B cell (primary cell): ENCODE measurements around the gene PARVB. TPM values are rescaled to one million over a fixed set of nuclear protein-coding genes. Genes with fewer than 3 reads are reported as not detected.

Experiments used
- ATAC-seq: fragments of 200-7000 bp; cut with Tn5 transposase; one replicate; pipeline ENCODE4 v1.10.0; 2021; ENCODE audit warnings: low read depth, mild to moderate bottlenecking, moderate number of reproducible peaks, moderate library complexity
- CTCF ChIA-PET: fragments of 350-600 bp; sonication (Branson Sonifier 250); formaldehyde crosslinking; loops from one replicate; lab custom pipeline; 2021; ENCODE audit warnings: antibody characterized with exemption, inconsistent platforms; lab: Charles Lee
- POLR2A ChIA-PET: fragments of 350-600 bp; sonication (Branson Sonifier 250); formaldehyde crosslinking; loops from one replicate; lab custom pipeline; 2021; ENCODE audit warnings: antibody characterized with exemption; lab: Charles Lee
- DNase-seq: peaks from one replicate; pipeline ENCODE4 v3.0.0; 2013
- H2AFZ ChIP-seq: 2 replicates; pipeline ENCODE4 v1.6.1; 2012; ENCODE audit warnings: mild to moderate bottlenecking, low read depth, low read length; ENCODE audit not compliant: insufficient read depth, poor library complexity, severe bottlenecking
- H3K27ac ChIP-seq, 2 donors: 1 replicate in 1 of 2; 2 replicates in 1 of 2; pipeline ENCODE4 v1.5.1; 2012 to 2013; ENCODE audit warnings: low read length in 2 of 2, mild to moderate bottlenecking in 2 of 2, moderate library complexity in 1 of 2
- H3K27me3 ChIP-seq, 4 experiments: fragments of 200-600 bp in 1 of 4; sonication (generic) in 1 of 4; replicated peaks in 1 of 4; 1 replicate in 2 of 4; 2 replicates in 2 of 4; pipeline versions ENCODE4 v1.6.1 to v1.7.0; 2013 to 2016; ENCODE audit warnings: low read length in 3 of 4, mild to moderate bottlenecking in 2 of 4, mixed read lengths in 1 of 4, moderate library complexity in 1 of 4; ENCODE audit not compliant: insufficient read depth in 4 of 4, control insufficient read depth in 3 of 4; ENCODE audit errors: control extremely low read depth in 1 of 4
- H3K36me3 ChIP-seq, 2 experiments: replicated peaks in 1 of 2; 1 replicate in 1 of 2; 2 replicates in 1 of 2; pipeline versions ENCODE4 v1.6.1 to v1.7.1; 2013; ENCODE audit warnings: low read length in 1 of 2; ENCODE audit not compliant: insufficient read depth in 2 of 2, control insufficient read depth in 1 of 2; ENCODE audit errors: control extremely low read depth in 1 of 2, extremely low read depth in 1 of 2
- H3K4me1 ChIP-seq, 2 donors: fragments of 200-600 bp in 1 of 2; sonication (generic) in 1 of 2; 1 replicate in 1 of 2; 2 replicates in 1 of 2; pipeline versions ENCODE4 v1.5.1 to v1.6.1; 2013 to 2017; ENCODE audit warnings: low read length in 2 of 2; ENCODE audit not compliant: control insufficient read depth in 2 of 2, insufficient read depth in 2 of 2
- H3K4me2 ChIP-seq: replicated peaks from 2 replicates; pipeline ENCODE3; 2012; ENCODE audit warnings: mild to moderate bottlenecking, low read depth, low read length; ENCODE audit not compliant: poor library complexity, severe bottlenecking
- H3K4me3 ChIP-seq, 5 experiments: fragments of 200-600 bp in 1 of 5; sonication (generic) in 1 of 5; 1 replicate in 3 of 5; 2 replicates in 2 of 5; pipeline versions ENCODE4 v1.5.1 to v1.7.0; 2011 to 2016; ENCODE audit warnings: low read length in 4 of 5, mild to moderate bottlenecking in 4 of 5, low read depth in 2 of 5, control low read depth in 1 of 5, moderate library complexity in 1 of 5; ENCODE audit not compliant: insufficient read depth in 1 of 5; ENCODE audit errors: control extremely low read depth in 1 of 5, extremely low read depth in 1 of 5
- H3K79me2 ChIP-seq: fragments of 200-600 bp; sonication (generic); one replicate; pipeline ENCODE4 v1.6.0; 2016; ENCODE audit warnings: low read length; ENCODE audit not compliant: control insufficient read depth, insufficient read depth
- H3K9ac ChIP-seq: fragments of 200-600 bp; sonication (generic); 2 replicates; pipeline ENCODE4 v1.6.1; 2017; ENCODE audit warnings: mild to moderate bottlenecking, low read length, moderate library complexity
- H3K9me3 ChIP-seq, 3 donors: one replicate each; pipeline versions ENCODE4 v1.6.1 to v1.7.1; 2013; ENCODE audit warnings: low read length in 2 of 3; ENCODE audit not compliant: control insufficient read depth in 2 of 3, insufficient read depth in 1 of 3; ENCODE audit errors: control extremely low read depth in 1 of 3
- H4K20me1 ChIP-seq: 2 replicates; pipeline ENCODE4 v1.6.0; 2012; ENCODE audit warnings: mild to moderate bottlenecking, low read length; ENCODE audit not compliant: insufficient read depth, control insufficient read depth, poor library complexity, severe bottlenecking
- H3K27ac Mint-ChIP-seq: one replicate; pipeline ENCODE4 v1.8.0; 2021; ENCODE audit warnings: mixed read lengths
- H3K27me3 Mint-ChIP-seq: one replicate; pipeline ENCODE4 v1.8.0; 2021; ENCODE audit warnings: mixed read lengths
- H3K4me1 Mint-ChIP-seq: one replicate; pipeline ENCODE4 v1.8.0; 2021; ENCODE audit warnings: mixed read lengths
- H3K4me3 Mint-ChIP-seq: one replicate; pipeline ENCODE4 v1.8.0; 2021; ENCODE audit warnings: mixed read lengths
- H3K9me3 Mint-ChIP-seq: one replicate; pipeline ENCODE4 v1.8.0; 2022; ENCODE audit warnings: mixed read lengths; ENCODE audit not compliant: insufficient read depth
- CTCF ChIP-seq: fragments of 200-600 bp; IDR thresholded peaks from one replicate; pipeline ENCODE4 v1.8.0; 2022; ENCODE audit warnings: antibody characterized with exemption, mild to moderate bottlenecking
- EZH2 ChIP-seq: IDR thresholded peaks from 2 replicates; pipeline ENCODE4 v1.6.1; 2012; ENCODE audit warnings: borderline replicate concordance, low read depth, mild to moderate bottlenecking, moderate library complexity, low read length; ENCODE audit not compliant: insufficient read depth, poor library complexity, severe bottlenecking
- WGBS: methylation state at CpG from one replicate; pipeline ENCODE4 v1.1.5; 2013; ENCODE audit warnings: missing lambda C conversion rate; ENCODE audit not compliant: insufficient coverage; 5-methylcytosine and 5-hydroxymethylcytosine counted together
- intact Hi-C: fragments of 100-400 bp; cut with micrococcal nuclease; formaldehyde crosslinking; loops from one replicate; pipeline ENCODE4 v1.10.0; 2022
- polyA plus RNA-seq: library from polyadenylated mRNA; depleted of rRNA; stranded (reverse); fragments of >200 nt; gene quantifications from 2 replicates; pipeline ENCODE4 v1.2.3, GENCODE V29; 2012
- total RNA-seq, 2 donors: library from RNA; stranded (reverse); fragments of 120-200 nt in 1 of 2; gene quantifications; 1 replicate in 1 of 2; 2 replicates in 1 of 2; pipeline versions ENCODE4 v1.2.3 to v1.2.4, GENCODE V29; 2013 to 2022

Gene PARVB
- total and polyA plus RNA-seq, 2 donors (not counting 1 experiment from before 2014, with no cell fraction given): 48.0 to 49.4 TPM

- WGBS: 33% methylated on average over 40 of the region's 45 CpGs
- H3K27ac Mint-ChIP-seq: peak overlapping the region; percentile 96
- no peaks in the 10 kb centered on the region for H3K9me3 Mint-ChIP-seq
- Histone ChIP-seq H3K79me2 (peaks cover 47% of the 10 kb centered on the region), H2AFZ (peak overlapping the region; percentile 73), H3K27me3 (no peaks in the 10 kb centered on the region), H3K4me1 (peaks cover 38 to 52% of the 10 kb centered on the region in 2 donors), H3K27ac (peak overlapping the region; percentile 82 to 94), H3K9ac (peak overlapping the region; percentile 71), H3K4me2 (peak overlapping the region; percentile 86), H3K4me3 (peak overlapping the region in 4 of 5 experiments; percentile 50 to 70 (median 61)), H3K9me3 (no peaks in the 10 kb centered on the region), H4K20me1 (peaks cover 10% of the 10 kb centered on the region), H3K36me3 (peaks cover 4 to 32% of the 10 kb centered on the region in 2 experiments)
- DNase-seq (peak; percentile 89), ATAC-seq (peak; percentile 83)
- CTCF ChIA-PET: interaction anchor here (0.7 to 16.2 kb wide), 10 partner anchors 9 to 630 kb away, joined by 3 to 691 read pairs (median 8); partner anchors contain the start of gene PARVB
- peak overlapping the region; percentile 96 for H3K4me3 Mint-ChIP-seq
- intact Hi-C loops: loop anchor here (1.0 kb wide), 3 partner anchors 29 to 186 kb away; no protein-coding TSS in a partner anchor
- POLR2A ChIA-PET: interaction anchor here (1.0 to 1.4 kb wide), 3 partner anchors 30 to 185 kb away, joined by 3 to 4 read pairs (median 3); partner anchors contain the start of gene SAMM50
- peaks cover 61% of the 10 kb centered on the region for H3K4me1 Mint-ChIP-seq
- TF ChIP-seq EZH2: no peak
- no peak for TF ChIP-seq CTCF
- no peaks in the 10 kb centered on the region for H3K27me3 Mint-ChIP-seq
These were observed 27.7 kb upstream of the PARVB start for GRCh38 chr22:43996170-43996980.

GRCh38 chr22:43996981-43997265, 27.2 kb upstream of the PARVB start:
- ChIA-PET CTCF (interaction anchor here (1.3 to 16.2 kb wide), 5 partner anchors 10 to 629 kb away, joined by 4 to 691 read pairs (median 57); no protein-coding TSS in a partner anchor), POLR2A (interaction anchor here (1.0 to 1.4 kb wide), 3 partner anchors 30 to 184 kb away, joined by 3 to 4 read pairs (median 3); partner anchors contain the start of gene SAMM50)
- DNase-seq: no peak
- peak overlapping the region in 1 of 5 experiments; percentile 65 for H3K4me3 ChIP-seq
- H3K36me3 ChIP-seq: peaks cover 2 to 26% of the 10 kb centered on the region in 2 experiments
- H3K27ac ChIP-seq: peak overlapping the region; percentile 82 to 94
- H3K9ac ChIP-seq: peak overlapping the region; percentile 71
- Mint-ChIP-seq H3K9me3 (no peaks in the 10 kb centered on the region), H3K4me1 (peaks cover 61% of the 10 kb centered on the region), H3K27ac (peak overlapping the region; percentile 96), H3K4me3 (peak overlapping the region; percentile 96), H3K27me3 (no peaks in the 10 kb centered on the region)
- peaks cover 50% of the 10 kb centered on the region for H3K79me2 ChIP-seq
- H3K4me2 ChIP-seq: peak overlapping the region; percentile 86
- TF ChIP-seq CTCF (no peak), EZH2 (no peak)
- H2AFZ ChIP-seq: peak overlapping the region; percentile 73
- ATAC-seq: no peak
- intact Hi-C loops: loop anchor here (1.0 kb wide), 3 partner anchors 28 to 185 kb away; no protein-coding TSS in a partner anchor
- WGBS: 96% methylated on average over 8 of the region's 8 CpGs
- H4K20me1 ChIP-seq: peaks cover 10% of the 10 kb centered on the region
- H3K9me3 ChIP-seq: no peaks in the 10 kb centered on the region
- H3K4me1 ChIP-seq: peaks cover 38 to 52% of the 10 kb centered on the region in 2 donors
- H3K27me3 ChIP-seq: no peaks in the 10 kb centered on the region
